Osteoblast (primary cell): ENCODE measurements around the gene IL10. TPM values are rescaled to one million over a fixed set of nuclear protein-coding genes. Genes with fewer than 3 reads are reported as not detected.
"Not testable (repeated sequence)": the region's sequence is repeated elsewhere in the genome, so short reads cannot be mapped to it uniquely, and the experiment has no call there.

Source experiments
- DNase-seq: peaks from one replicate; pipeline ENCODE4 v3.0.0; 2011; ENCODE audit warnings: low spot score, mixed read lengths; ENCODE audit not compliant: insufficient read length; ENCODE audit errors: missing footprints
- H2AFZ ChIP-seq: 2 replicates; pipeline ENCODE4 v1.6.0; 2011; ENCODE audit warnings: mild to moderate bottlenecking, low read length
- H3K27ac ChIP-seq: 2 replicates; pipeline ENCODE4 v1.5.1; 2011; ENCODE audit warnings: mild to moderate bottlenecking, low read depth, low read length, moderate library complexity
- H3K27me3 ChIP-seq: 2 replicates; pipeline ENCODE4 v1.6.0; 2012; ENCODE audit warnings: mild to moderate bottlenecking, control low read depth, inconsistent platforms, low read length, moderate library complexity; ENCODE audit not compliant: insufficient read depth
- H3K36me3 ChIP-seq: 2 replicates; pipeline ENCODE4 v1.5.1; 2011; ENCODE audit warnings: mild to moderate bottlenecking, low read length, control low read depth, moderate library complexity; ENCODE audit not compliant: insufficient read depth
- H3K4me1 ChIP-seq: 2 replicates; pipeline ENCODE4 v1.5.1; 2011; ENCODE audit warnings: mild to moderate bottlenecking, low read length, control low read depth, moderate library complexity; ENCODE audit not compliant: insufficient read depth
- H3K4me2 ChIP-seq: 2 replicates; pipeline ENCODE4 v1.6.0; 2011; ENCODE audit warnings: mild to moderate bottlenecking, low read length; ENCODE audit not compliant: insufficient read depth
- H3K4me3 ChIP-seq: fragments of 200-600 bp; sonication (generic); 3 replicates; pipeline ENCODE4 v1.5.1; 2012; ENCODE audit warnings: mild to moderate bottlenecking, low read length, inconsistent platforms; ENCODE audit not compliant: insufficient read depth
- H3K79me2 ChIP-seq: 2 replicates; pipeline ENCODE4 v1.6.0; 2012; ENCODE audit warnings: mild to moderate bottlenecking, low read length, control low read depth, inconsistent platforms; ENCODE audit not compliant: insufficient read depth
- H3K9me3 ChIP-seq: 2 replicates; pipeline ENCODE4 v1.5.1; 2011; ENCODE audit warnings: low read depth, low read length, control low read depth
- H4K20me1 ChIP-seq: 2 replicates; pipeline ENCODE4 v1.6.0; 2012; ENCODE audit warnings: mild to moderate bottlenecking, low read length, control low read depth; ENCODE audit not compliant: insufficient read depth
- CTCF ChIP-seq: IDR thresholded peaks from 2 replicates; pipeline ENCODE4 v1.5.1; 2011; ENCODE audit warnings: mild to moderate bottlenecking, low read depth, low read length, moderate library complexity; ENCODE audit errors: extremely low read depth
- total RNA-seq: library from RNA; depleted of rRNA; stranded (reverse); fragments of >200 nt; gene quantifications from 2 replicates; pipeline ENCODE4 v1.2.3, GENCODE V29; 2012

The IL10 gene
- total RNA-seq, 1 donor = not detected

DNA sequence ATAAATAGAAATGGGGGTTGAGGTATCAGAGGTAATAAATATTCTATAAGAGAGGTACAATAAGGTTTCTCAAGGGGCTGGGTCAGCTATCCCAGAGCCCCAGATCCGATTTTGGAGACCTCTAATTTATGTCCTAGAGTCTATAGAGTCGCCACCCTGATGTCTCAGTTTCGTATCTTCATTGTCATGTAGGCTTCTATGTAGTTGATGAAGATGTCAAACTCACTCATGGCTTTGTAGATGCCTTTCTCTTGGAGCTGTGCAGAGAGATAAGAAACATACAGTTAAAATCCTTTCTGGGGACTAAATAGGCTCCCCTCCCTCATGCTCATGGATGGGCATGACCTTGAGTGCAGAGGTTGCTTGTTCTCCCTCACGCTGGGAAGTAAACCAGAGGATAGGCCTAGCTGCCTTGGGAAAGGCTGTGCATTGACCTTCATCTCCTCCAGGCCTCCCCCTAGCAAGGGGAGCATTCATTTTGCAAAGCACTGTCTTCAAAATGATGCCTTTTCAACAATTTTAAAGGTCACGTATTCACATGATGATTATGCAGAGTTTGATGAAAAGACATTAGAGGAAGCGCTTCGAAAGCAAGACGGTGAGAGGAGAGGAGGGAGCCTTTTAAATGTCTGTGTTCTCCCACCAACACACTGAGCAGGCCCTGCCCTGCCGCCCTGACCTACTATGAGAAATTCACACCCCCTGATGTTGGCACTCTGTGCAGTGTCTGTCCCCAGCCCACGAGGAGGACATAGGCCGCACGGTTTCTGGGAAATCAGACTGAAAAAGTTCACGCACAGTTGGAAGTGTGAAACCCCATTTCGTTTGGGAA lies 3.6 kb downstream of the IL10 start:
- no peak for DNase-seq
- no peak overlapping the region for H3K27ac ChIP-seq
- TF ChIP-seq CTCF = no peak
- H3K4me3 ChIP-seq = no peak overlapping the region
- H3K36me3 ChIP-seq = no peaks in the 10 kb centered on the region
- no peaks in the 10 kb centered on the region for H3K9me3 ChIP-seq
- H3K4me2 ChIP-seq = no peak overlapping the region
- no peaks in the 10 kb centered on the region for H3K79me2 ChIP-seq
- H3K27me3 ChIP-seq = no peaks in the 10 kb centered on the region
- no peak overlapping the region for H2AFZ ChIP-seq
- H4K20me1 ChIP-seq = no peaks in the 10 kb centered on the region
- peaks cover 11% of the 10 kb centered on the region for H3K4me1 ChIP-seq

DNA sequence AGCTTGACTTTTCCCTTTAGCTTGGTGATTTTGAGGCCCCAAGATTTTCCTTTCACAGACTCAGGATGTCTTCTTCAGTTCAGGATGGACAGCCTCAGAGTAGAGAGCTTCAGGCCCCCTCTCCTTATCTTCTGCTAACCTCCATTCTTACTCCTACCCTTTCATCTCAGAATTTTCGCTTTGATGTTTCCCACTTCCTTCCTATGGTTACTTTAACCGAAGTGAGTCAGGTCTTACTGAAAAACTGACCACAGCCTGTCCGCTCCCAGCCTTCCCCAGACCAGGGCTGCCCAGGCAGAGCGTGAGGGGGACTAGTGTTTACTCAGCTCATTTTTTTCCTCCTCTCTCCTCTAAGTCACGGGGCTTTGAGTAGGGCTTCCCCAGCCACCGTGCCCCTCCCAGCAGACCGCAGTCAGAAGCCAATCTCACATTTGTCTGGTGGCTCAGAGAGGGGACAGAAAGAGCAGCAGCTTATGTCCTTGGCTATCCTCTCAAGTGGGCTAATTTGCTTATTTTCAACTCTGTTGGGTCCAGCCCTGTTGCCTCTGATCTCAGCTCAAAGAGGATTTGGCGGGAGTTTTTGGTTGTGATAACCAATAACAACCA lies 5.9 kb downstream of the IL10 start:
- Histone ChIP-seq H3K79me2 (no peaks in the 10 kb centered on the region), H3K4me3 (peak overlapping the region; percentile 29), H3K36me3 (no peaks in the 10 kb centered on the region), H3K4me1 (peaks cover 11% of the 10 kb centered on the region), H3K27ac (peak overlapping the region; percentile 56), H4K20me1 (no peaks in the 10 kb centered on the region), H3K4me2 (peak overlapping the region; percentile 53), H3K9me3 (no peaks in the 10 kb centered on the region), H3K27me3 (no peaks in the 10 kb centered on the region), H2AFZ (peak overlapping the region; percentile 80)
- peak; percentile 91 for DNase-seq
- no peak for TF ChIP-seq CTCF

DNA sequence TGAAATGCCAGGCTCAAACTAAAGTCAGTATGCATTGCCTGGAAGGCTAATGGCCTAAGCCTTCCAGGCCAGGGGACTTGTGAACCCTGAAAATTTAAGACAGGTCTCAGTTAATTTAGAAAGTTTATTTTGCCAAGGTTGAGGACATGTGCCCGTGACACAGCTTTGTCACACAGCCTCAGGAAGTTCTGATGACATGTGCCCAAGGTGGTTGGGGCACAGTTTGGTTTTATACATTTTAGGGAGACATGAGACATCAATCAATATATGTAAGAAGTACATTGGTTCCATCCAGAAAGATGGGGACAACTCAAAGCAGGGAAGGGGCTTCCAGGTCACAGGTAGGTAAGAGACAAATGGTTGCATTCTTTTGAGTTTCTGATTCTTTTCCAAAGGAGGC lies 6.5 kb downstream of the IL10 start:
- not testable (repeated sequence) for H4K20me1 ChIP-seq, H3K27me3 ChIP-seq, H3K9me3 ChIP-seq, H3K36me3 ChIP-seq, H3K4me3 ChIP-seq, H2AFZ ChIP-seq, DNase-seq, H3K79me2 ChIP-seq
- Histone ChIP-seq H3K4me2 (peak overlapping the region; percentile 53), H3K4me1 (peaks cover 11% of the 10 kb centered on the region), H3K27ac (peak overlapping the region; percentile 56)

GRCh38 chr1:206762741-206763364 lies 9.4 kb downstream of the IL10 start:
- H3K36me3 ChIP-seq, H2AFZ ChIP-seq, H3K79me2 ChIP-seq, H3K4me2 ChIP-seq, H3K27ac ChIP-seq, H4K20me1 ChIP-seq, H3K4me3 ChIP-seq, H3K27me3 ChIP-seq, H3K9me3 ChIP-seq, DNase-seq: not testable (repeated sequence)
- peaks cover 11% of the 10 kb centered on the region for H3K4me1 ChIP-seq
